ENCODE results near the gene SHANK3.

- TF ChIP-seq CTCF (IDR thresholded peaks at IDR 0.05): no peak
- TF ChIP-seq EZH2 (IDR thresholded peaks at IDR 0.05; ENCODE audit: borderline replicate concordance, insufficient read depth, low read depth, low read length, poor library complexity, severe bottlenecking): no peak
These were observed 1.5 kb downstream of the SHANK3 start for GRCh38 chr22:50674130-50674500.
